ENCODE results near the gene DSCAM.
"Not testable (repeated sequence)": the region's sequence is repeated elsewhere in the genome, so short reads cannot be mapped to it uniquely, and the experiment has no call there.

Gene DSCAM

GRCh38 chr21:40331172-40331571 lies 515.8 kb downstream of the DSCAM start:
- DNase-seq (ENCODE audit: low read depth in 2 of 2), result no peak

- DNase-seq (ENCODE audit: low read depth in 2 of 2), result no peak
Observed at GRCh38 chr21:40324389-40324788, 522.6 kb downstream of the DSCAM start.

GRCh38 chr21:40320718-40321117 lies 526.2 kb downstream of the DSCAM start:
- DNase-seq (ENCODE audit: low read depth in 2 of 2), result not testable (repeated sequence)

GRCh38 chr21:40318371-40318770 lies 528.6 kb downstream of the DSCAM start:
- no peak for DNase-seq (ENCODE audit: low read depth in 2 of 2)

GRCh38 chr21:40316104-40316503 lies 530.9 kb downstream of the DSCAM start:
- no peak for DNase-seq (ENCODE audit: low read depth in 2 of 2)

- no peak for DNase-seq (ENCODE audit: low read depth in 2 of 2)
Observed at GRCh38 chr21:40315626-40316025, 531.3 kb downstream of the DSCAM start.

GRCh38 chr21:40313260-40313659 lies 533.7 kb downstream of the DSCAM start:
- DNase-seq (ENCODE audit: low read depth in 2 of 2), result no peak

GRCh38 chr21:40300300-40300699 lies 546.7 kb downstream of the DSCAM start:
- no peak for DNase-seq (ENCODE audit: low read depth in 2 of 2)

GRCh38 chr21:40299451-40299850 lies 547.5 kb downstream of the DSCAM start:
- no peak for DNase-seq (ENCODE audit: low read depth in 2 of 2)

GRCh38 chr21:40294345-40294744 lies 552.6 kb downstream of the DSCAM start:
- DNase-seq (ENCODE audit: low read depth in 2 of 2), result no peak

- no peak for DNase-seq (ENCODE audit: low read depth in 2 of 2)
Observed at GRCh38 chr21:40291560-40291959, 555.4 kb downstream of the DSCAM start.

- DNase-seq (ENCODE audit: low read depth in 2 of 2), result no peak
Observed at GRCh38 chr21:40284409-40284808, 562.5 kb downstream of the DSCAM start.

GRCh38 chr21:40282912-40283886 lies 563.8 kb downstream of the DSCAM start:
- no peak for DNase-seq (ENCODE audit: low read depth in 2 of 2)

GRCh38 chr21:40278345-40278744 lies 568.6 kb downstream of the DSCAM start:
- DNase-seq (ENCODE audit: low read depth in 2 of 2), result no peak

- no peak for DNase-seq (ENCODE audit: low read depth in 2 of 2)
Observed at GRCh38 chr21:40276001-40276400, 571.0 kb downstream of the DSCAM start.

GRCh38 chr21:40272037-40272436 lies 574.9 kb downstream of the DSCAM start:
- DNase-seq (ENCODE audit: low read depth in 2 of 2), result no peak

- no peak for DNase-seq (ENCODE audit: low read depth in 2 of 2)
Observed at GRCh38 chr21:40271164-40271563, 575.8 kb downstream of the DSCAM start.

GRCh38 chr21:40270047-40270446 lies 576.9 kb downstream of the DSCAM start:
- DNase-seq (ENCODE audit: low read depth in 2 of 2), result no peak

GRCh38 chr21:40269239-40269638 lies 577.7 kb downstream of the DSCAM start:
- no peak for DNase-seq (ENCODE audit: low read depth in 2 of 2)

- DNase-seq (ENCODE audit: low read depth in 2 of 2), result not testable (repeated sequence)
Observed at GRCh38 chr21:40258456-40258855, 588.5 kb downstream of the DSCAM start.

- DNase-seq (ENCODE audit: low read depth in 2 of 2), result no peak
Observed at GRCh38 chr21:40257342-40257741, 589.6 kb downstream of the DSCAM start.

- no peak for DNase-seq (ENCODE audit: low read depth in 2 of 2)
Observed at GRCh38 chr21:40255518-40256444, 591.2 kb downstream of the DSCAM start.
